Heart right ventricle (tissue), 16 donors: ENCODE data around the gene RAPGEF3. TPM values are rescaled to one million over a fixed set of nuclear protein-coding genes. Genes with fewer than 3 reads are reported as not detected.

Experiments
- ATAC-seq, 8 donors: fragments of 200-7000 bp; cut with Tn5 transposase; one replicate each; pipeline ENCODE4 v1.9.1; 2020; ENCODE audit warnings: mild to moderate bottlenecking in 8 of 8, moderate library complexity in 8 of 8, moderate number of reproducible peaks in 1 of 8
- DNase-seq, 2 donors: peaks; one replicate each; pipeline ENCODE4 v3.0.0-alpha.2; 2020
- H3K27ac ChIP-seq, 10 donors: fragments of 200-600 bp; sonication (generic) in 2 of 10; one replicate each; pipeline versions ENCODE4 v1.5.0 to v1.8.0; 2020 to 2022; ENCODE audit warnings: mild to moderate bottlenecking in 3 of 10
- H3K27me3 ChIP-seq, 7 donors: fragments of 200-600 bp; one replicate each; pipeline ENCODE4 v1.8.0; 2021 to 2022; ENCODE audit warnings: mild to moderate bottlenecking in 2 of 7
- H3K36me3 ChIP-seq, 9 donors: fragments of 200-600 bp; sonication (generic) in 1 of 9; one replicate each; pipeline versions ENCODE4 v1.5.0 to v1.8.0; 2020 to 2022; ENCODE audit warnings: mild to moderate bottlenecking in 2 of 9
- H3K4me1 ChIP-seq, 9 donors: fragments of 200-600 bp; sonication (generic) in 1 of 9; one replicate each; pipeline versions ENCODE4 v1.5.0 to v1.8.0; 2020 to 2022; ENCODE audit warnings: mild to moderate bottlenecking in 4 of 9
- H3K4me3 ChIP-seq, 10 donors: fragments of 200-600 bp; sonication (generic) in 2 of 10; one replicate each; pipeline versions ENCODE4 v1.5.0 to v1.8.0; 2020 to 2022; ENCODE audit warnings: mild to moderate bottlenecking in 7 of 10, moderate library complexity in 2 of 10
- H3K9me3 ChIP-seq, 11 donors: fragments of 200-600 bp in 10 of 11; sonication (generic) in 2 of 11; one replicate each; pipeline versions ENCODE4 v1.5.0 to v1.8.0; 2013 to 2022; ENCODE audit warnings: mild to moderate bottlenecking in 2 of 11, control low read depth in 1 of 11, moderate library complexity in 1 of 11
- CTCF ChIP-seq, 9 donors: fragments of 200-600 bp; sonication (generic) in 2 of 9; IDR thresholded peaks; one replicate each; pipeline versions ENCODE4 v1.5.0 to v1.8.0; 2021 to 2022; ENCODE audit warnings: antibody characterized with exemption in 9 of 9, mild to moderate bottlenecking in 5 of 9, moderate library complexity in 1 of 9
- whole genome bisulfite sequencing, 2 donors: extraction: QIAGEN DNeasy Blood & Tissue Kit; methylation state at CpG; one replicate each; pipeline ENCODE4 v1.1.7; 2013; ENCODE audit warnings: inconsistent platforms in 1 of 2; 5-methylcytosine and 5-hydroxymethylcytosine counted together
- intact Hi-C, 10 donors: fragments of 100-400 bp; cut with DNase I; formaldehyde crosslinking; loops; one replicate each; pipeline versions ENCODE4 v1.11.1 to v1.14.2; 2022
- polyA plus RNA-seq, 2 donors: library from polyadenylated mRNA; stranded (reverse); fragments of 200-250 nt; gene quantifications; one replicate each; pipeline ENCODE4 v1.2.3, GENCODE V29; 2013
- total RNA-seq, 10 donors: library from RNA; stranded (reverse); fragmentation: NEBNext Ultra II Directional in 3 of 10; extraction: Animal tissue kit (Norgen Biotek cat#: 25700) in 3 of 10; gene quantifications; one replicate each; pipeline versions ENCODE4 v1.2.1 to v1.2.4, GENCODE V29; 2021 to 2023
- donor health status: Arrhythmogenic right ventricular cardiomyopathy.
- donor health status: ischemic (EF 13 %, LVEDD 7.1; RV severe dilation, severe dysfunction).
- donor health status: healthy with polysubstance abuse.
- donor health status: DM: no; HTN: yes; CAD: no.
- donor health status: DM: no; HTN: no; CAD: no.
- donor health status: ischemic (EF 25% LVEDD 6.9; RV normal size, moderate dysfunction).
- donor health status: ischemic (EF 25% LVEDD 5.7; RV mildly dilated, moderate dysfunction).
- donor health status: healthy.
- donor health status: DM: yes; HTN: yes; CAD: no.
- donor health status: Ischemic cardiomyopathy.
- donor health status: ischemic (EF 35%, LVEDD 5.7; RV mildly dilated, moderate dysfunction).
- donor health status: nonischemic (EF 11% LVEDD 7.7; RV severe dilation, severe dysfunction).
- donor health status: DM: yes; HTN: yes; CAD: no.
- donor health status: PGD.
- donor health status: ischemic (EF 29% LVEDD 5.4; RV normal size, mild dysfunction).
- donor health status: nonischemic (EF 23%, LVEDD 6.1; RV moderate dilation, normal function).

Gene RAPGEF3
- total and polyA plus RNA-seq, 12 donors = 9.5 to 173 (median 20.1) TPM

- Histone ChIP-seq H3K36me3 (no peaks in the 10 kb centered on the region), H3K27ac (no peak overlapping the region), H3K27me3 (no peaks in the 10 kb centered on the region), H3K4me3 (no peak overlapping the region), H3K9me3 (no peaks in the 10 kb centered on the region), H3K4me1 (peaks cover 0 to 59% (median 29%) of the 10 kb centered on the region in 9 donors)
- intact Hi-C loops = loop anchor here in 6 of 10 donors (2.0 to 5.0 kb wide), 2 partner anchors 49 to 52 kb away; no protein-coding TSS in a partner anchor
- ATAC-seq (no peak), DNase-seq (peak in 1 of 2 donors; percentile 2)
- TF ChIP-seq CTCF (IDR thresholded peaks at IDR 0.05) = no peak
- 77 to 82% methylated on average over 5 of the region's 5 CpGs for WGBS, 2 donors
These were observed 8.0 kb upstream of the RAPGEF3 start for GRCh38 chr12:47766502-47767215.

- no peaks in the 10 kb centered on the region for H3K27me3 ChIP-seq
- H3K9me3 ChIP-seq = no peaks in the 10 kb centered on the region
- no peak for TF ChIP-seq CTCF (IDR thresholded peaks at IDR 0.05)
- no peaks in the 10 kb centered on the region for H3K36me3 ChIP-seq
- intact Hi-C loops = loop anchor here in 1 of 10 donors (2.0 kb wide), 1 partner anchor 47 kb away; no protein-coding TSS in a partner anchor
- ATAC-seq (no peak), DNase-seq (peak in 1 of 2 donors; percentile 8)
- WGBS, 2 donors = 79 to 80% methylated on average over 8 of the region's 8 CpGs
- no peak overlapping the region for H3K4me3 ChIP-seq
- peaks cover 0 to 66% (median 37%) of the 10 kb centered on the region in 9 donors for H3K4me1 ChIP-seq
- H3K27ac ChIP-seq = peak overlapping the region in 2 of 10 donors; percentile 8 to 55
These were observed 5.0 kb upstream of the RAPGEF3 start for GRCh38 chr12:47763481-47764346.

GRCh38 chr12:47762850-47763465, 4.3 kb upstream of the RAPGEF3 start:
- peak overlapping the region in 3 of 10 donors; percentile 8 to 55 (median 15) for H3K27ac ChIP-seq
- intact Hi-C loops = no loop called here
- no peaks in the 10 kb centered on the region for H3K36me3 ChIP-seq
- no peak for DNase-seq
- H3K4me1 ChIP-seq = peaks cover under 1 to 61% (median 44%) of the 10 kb centered on the region in 9 donors
- no peaks in the 10 kb centered on the region for H3K9me3 ChIP-seq
- 70 to 72% methylated on average over 3 of the region's 3 CpGs for WGBS, 2 donors
- H3K27me3 ChIP-seq = no peaks in the 10 kb centered on the region
- TF ChIP-seq CTCF (IDR thresholded peaks at IDR 0.05) = no peak
- ATAC-seq = no peak
- no peak overlapping the region for H3K4me3 ChIP-seq

- H3K27ac ChIP-seq = peak overlapping the region; percentile 72 to 91 (median 86)
- H3K9me3 ChIP-seq = no peaks in the 10 kb centered on the region
- DNase-seq = no peak
- H3K4me1 ChIP-seq = peaks cover 22 to 79% (median 58%) of the 10 kb centered on the region in 9 donors
- intact Hi-C loops = loop anchor here in 3 of 10 donors (2.0 to 10.0 kb wide), 2 partner anchors 42 to 794 kb away; no protein-coding TSS in a partner anchor
- H3K4me3 ChIP-seq = peak overlapping the region; percentile 34 to 78 (median 59)
- no peaks in the 10 kb centered on the region for H3K27me3 ChIP-seq
- ATAC-seq = no peak
- WGBS, 2 donors = 0 to 2% methylated on average over 10 of the region's 10 CpGs
- peaks cover 0 to 5% (median 0%) of the 10 kb centered on the region in 9 donors for H3K36me3 ChIP-seq
- no peak for TF ChIP-seq CTCF (IDR thresholded peaks at IDR 0.05)
These were observed 171 bp downstream of the RAPGEF3 start for GRCh38 chr12:47758584-47758833.
